ENCODE measurements around the gene CCDC178.

Gene CCDC178

GRCh38 chr18:32998285-32998684 is 442.2 kb downstream of the CCDC178 start:
- TF ChIP-seq TAF1 (IDR thresholded peaks at IDR 0.05; ENCODE audit: borderline replicate concordance, insufficient read depth, low read length) = no peak
- TF ChIP-seq REST (IDR thresholded peaks at IDR 0.05; ENCODE audit: insufficient read depth in 1 of 2, low read depth in 2 of 2, low read length in 2 of 2) = no peak
- no peak for TF ChIP-seq FOXP2 (optimal IDR thresholded peaks at IDR 0.05; ENCODE audit: borderline replicate concordance, extremely low read depth, extremely low read length, insufficient read depth)
- no peak for TF ChIP-seq POLR2AphosphoS5 (IDR thresholded peaks at IDR 0.05; ENCODE audit: low read depth, low read length)
- no peak for TF ChIP-seq SIN3A (IDR thresholded peaks at IDR 0.05; ENCODE audit: borderline replicate concordance, insufficient read depth, low read length)

DNA sequence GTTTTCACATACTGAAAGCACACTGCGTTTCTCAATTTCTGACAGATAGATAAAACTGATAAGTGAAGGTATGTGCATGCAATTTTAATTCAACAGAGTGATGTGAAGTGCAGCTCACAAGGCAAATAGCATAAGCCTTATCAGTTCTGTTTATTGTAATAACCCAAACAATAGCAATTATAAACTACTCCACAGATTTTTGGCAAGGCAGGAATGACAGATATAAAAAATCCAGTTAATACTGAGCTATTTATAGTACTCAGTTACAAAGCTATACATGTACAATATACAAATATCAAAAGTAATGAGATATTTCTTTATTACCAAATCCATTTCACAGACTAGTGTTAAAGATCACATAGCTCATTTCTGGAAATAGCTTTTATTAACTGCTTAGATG is 456.8 kb downstream of the CCDC178 start:
- TF ChIP-seq REST (IDR thresholded peaks at IDR 0.05; ENCODE audit: insufficient read depth in 1 of 2, low read depth in 2 of 2, low read length in 2 of 2) (no peak), TAF1 (IDR thresholded peaks at IDR 0.05; ENCODE audit: borderline replicate concordance, insufficient read depth, low read length) (no peak), POLR2AphosphoS5 (IDR thresholded peaks at IDR 0.05; ENCODE audit: low read depth, low read length) (no peak), FOXP2 (optimal IDR thresholded peaks at IDR 0.05; ENCODE audit: borderline replicate concordance, extremely low read depth, extremely low read length, insufficient read depth) (no peak), SIN3A (IDR thresholded peaks at IDR 0.05; ENCODE audit: borderline replicate concordance, insufficient read depth, low read length) (no peak)

DNA sequence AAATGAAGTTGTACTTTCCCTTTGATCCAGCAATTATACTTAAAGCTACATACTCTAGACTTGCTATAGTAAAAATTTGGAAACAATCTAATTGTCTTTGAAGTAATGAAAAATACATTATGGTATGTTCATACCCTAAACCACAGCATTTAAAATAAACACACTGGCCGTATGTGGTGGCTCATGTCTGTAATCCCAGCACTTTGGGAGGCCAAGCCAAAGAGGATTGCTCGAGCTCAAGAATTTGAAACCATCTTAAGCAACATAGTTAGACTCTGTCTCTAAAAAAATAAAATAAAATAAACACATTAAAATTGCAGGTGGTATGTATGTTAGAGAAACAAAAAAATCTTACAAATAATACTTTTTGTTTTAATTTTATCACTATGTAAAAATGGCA is 459.6 kb downstream of the CCDC178 start:
- TF ChIP-seq REST (IDR thresholded peaks at IDR 0.05; ENCODE audit: insufficient read depth in 1 of 2, low read depth in 2 of 2, low read length in 2 of 2) (no peak), SIN3A (IDR thresholded peaks at IDR 0.05; ENCODE audit: borderline replicate concordance, insufficient read depth, low read length) (no peak), POLR2AphosphoS5 (IDR thresholded peaks at IDR 0.05; ENCODE audit: low read depth, low read length) (no peak), TAF1 (IDR thresholded peaks at IDR 0.05; ENCODE audit: borderline replicate concordance, insufficient read depth, low read length) (no peak), FOXP2 (optimal IDR thresholded peaks at IDR 0.05; ENCODE audit: borderline replicate concordance, extremely low read depth, extremely low read length, insufficient read depth) (no peak)

DNA sequence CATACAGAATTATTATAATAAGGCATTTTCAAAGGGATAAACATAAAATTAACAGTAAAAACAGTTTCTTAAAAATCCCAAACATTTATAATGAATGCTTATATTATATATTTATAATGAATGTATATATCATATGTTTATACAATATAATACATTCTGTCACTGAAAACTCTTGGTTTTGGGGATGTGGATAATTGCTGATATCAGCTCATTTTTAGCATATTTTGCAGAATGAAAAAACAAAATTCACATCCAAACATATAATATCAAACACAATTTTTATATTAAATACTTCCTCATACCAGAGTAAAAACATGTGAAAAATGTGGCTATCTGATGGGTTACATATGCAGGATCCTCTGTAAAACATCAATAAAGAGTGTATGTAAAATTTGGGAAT is 465.0 kb downstream of the CCDC178 start:
- TF ChIP-seq TAF1 (IDR thresholded peaks at IDR 0.05; ENCODE audit: borderline replicate concordance, insufficient read depth, low read length) (no peak), POLR2AphosphoS5 (IDR thresholded peaks at IDR 0.05; ENCODE audit: low read depth, low read length) (no peak), FOXP2 (optimal IDR thresholded peaks at IDR 0.05; ENCODE audit: borderline replicate concordance, extremely low read depth, extremely low read length, insufficient read depth) (no peak), REST (IDR thresholded peaks at IDR 0.05; ENCODE audit: insufficient read depth in 1 of 2, low read depth in 2 of 2, low read length in 2 of 2) (no peak), SIN3A (IDR thresholded peaks at IDR 0.05; ENCODE audit: borderline replicate concordance, insufficient read depth, low read length) (no peak)

DNA sequence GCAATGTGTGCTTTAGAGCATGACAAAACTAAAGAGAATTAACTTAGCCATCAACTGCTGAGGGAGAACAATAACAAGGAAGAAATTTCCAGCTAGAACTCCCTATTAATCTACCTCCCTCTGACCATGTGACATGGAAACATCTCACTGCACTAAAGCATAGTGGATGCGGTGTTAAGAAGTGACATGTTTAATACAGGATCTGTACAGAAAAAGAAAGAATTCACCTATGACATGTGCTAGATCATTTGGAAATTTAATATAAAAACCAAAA is 465.4 kb downstream of the CCDC178 start:
- TF ChIP-seq TAF1 (IDR thresholded peaks at IDR 0.05; ENCODE audit: borderline replicate concordance, insufficient read depth, low read length) = no peak
- no peak for TF ChIP-seq POLR2AphosphoS5 (IDR thresholded peaks at IDR 0.05; ENCODE audit: low read depth, low read length)
- TF ChIP-seq FOXP2 (optimal IDR thresholded peaks at IDR 0.05; ENCODE audit: borderline replicate concordance, extremely low read depth, extremely low read length, insufficient read depth) = no peak
- TF ChIP-seq SIN3A (IDR thresholded peaks at IDR 0.05; ENCODE audit: borderline replicate concordance, insufficient read depth, low read length) = no peak
- TF ChIP-seq REST (IDR thresholded peaks at IDR 0.05; ENCODE audit: insufficient read depth in 1 of 2, low read depth in 2 of 2, low read length in 2 of 2) = no peak
